ENCODE measurements around the gene KIAA0232.
"Not testable (repeated sequence)": the region's sequence is repeated elsewhere in the genome, so short reads cannot be mapped to it uniquely, and the experiment has no call there.

KIAA0232 gene

DNA sequence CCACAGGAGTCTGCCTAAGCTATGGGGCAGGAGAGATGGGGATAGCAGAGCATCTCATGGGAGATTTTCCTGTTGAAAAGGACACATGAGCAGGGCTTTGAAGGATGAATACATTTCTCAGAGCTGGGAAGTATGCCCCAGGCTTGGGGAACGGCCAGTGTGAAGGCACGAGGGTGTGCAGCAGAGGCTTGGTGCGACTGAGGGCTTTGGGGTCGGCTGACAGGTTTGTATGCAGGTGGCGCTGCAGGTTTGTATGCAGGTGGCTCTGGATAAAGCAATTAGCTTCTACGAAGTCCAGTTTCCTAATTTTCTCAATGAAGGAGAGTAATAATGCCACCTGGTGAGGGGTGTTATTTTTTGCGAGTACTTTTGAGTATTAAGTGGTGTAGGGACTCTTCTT, 6.8 kb upstream of the KIAA0232 start:
- DNase-seq (ENCODE audit: low read depth in 1 of 2, low spot score in 1 of 2) = no peak

DNA sequence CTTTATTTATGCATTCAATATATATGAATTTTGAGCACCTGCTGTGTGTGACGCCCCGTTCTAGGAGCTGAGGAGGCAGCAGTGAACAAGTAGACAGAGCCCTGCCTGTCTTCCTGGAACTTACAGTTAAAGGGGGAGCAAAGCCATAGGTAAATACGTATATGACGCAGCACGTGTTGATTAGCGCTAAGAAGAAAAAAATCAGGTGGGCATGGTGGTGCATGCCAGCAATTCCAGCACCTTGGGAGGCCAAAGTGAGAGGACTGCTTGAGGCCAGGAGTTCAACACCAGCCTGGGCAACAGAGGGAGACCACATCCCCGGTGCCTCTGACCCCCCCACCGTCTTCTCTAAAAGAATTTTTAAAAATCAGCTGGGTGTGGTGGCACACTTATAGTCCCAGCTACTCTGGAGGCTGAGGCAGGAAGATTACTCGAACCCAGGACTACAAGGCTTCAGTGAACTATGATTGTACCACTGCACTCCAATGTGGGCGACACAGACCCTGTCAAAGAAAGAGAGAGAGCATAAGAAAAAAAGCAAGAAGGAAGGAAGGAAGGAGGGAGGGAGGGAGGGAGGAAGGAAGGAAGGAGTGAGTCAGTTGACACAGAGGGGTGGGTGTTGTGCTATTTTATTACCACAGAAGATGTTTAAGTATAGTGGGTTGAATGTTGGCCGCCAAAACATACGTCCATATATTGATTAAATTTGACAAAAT, 5.4 kb upstream of the KIAA0232 start:
- DNase-seq (ENCODE audit: low read depth in 1 of 2, low spot score in 1 of 2) = no peak

DNA sequence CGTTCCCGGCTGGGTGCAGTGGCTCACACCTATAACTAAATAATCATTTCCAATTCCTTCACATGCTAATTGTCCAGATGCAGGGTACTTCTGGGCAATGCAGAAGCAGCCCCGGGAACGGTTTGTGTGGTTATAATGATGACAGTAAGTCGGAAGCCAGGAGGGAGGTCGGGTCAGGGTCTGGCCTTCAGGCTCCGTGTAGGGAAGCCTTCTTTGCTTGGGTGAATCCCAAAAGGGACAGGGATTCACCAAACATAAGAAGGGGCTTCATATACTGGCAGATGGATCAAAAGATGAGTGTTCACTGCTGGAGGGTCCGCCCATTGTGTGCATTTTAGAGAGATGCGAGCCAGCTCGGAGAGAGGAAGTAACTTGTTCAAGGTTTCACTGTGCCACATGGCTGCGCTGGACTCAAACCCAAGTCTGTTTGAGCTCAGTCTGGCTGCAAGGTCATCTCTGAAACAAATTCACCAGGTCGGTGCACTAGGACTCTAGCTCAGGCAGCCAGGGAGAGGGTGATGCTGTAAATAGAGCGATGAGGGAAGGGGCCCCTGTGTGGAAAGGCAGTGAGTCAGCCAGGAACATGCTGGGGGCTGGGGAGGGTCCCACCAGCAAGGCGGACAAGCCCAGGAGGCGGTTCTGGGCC, 4.8 kb upstream of the KIAA0232 start:
- no peak for DNase-seq (ENCODE audit: low read depth in 1 of 2, low spot score in 1 of 2)

- no peak for DNase-seq (ENCODE audit: low read depth in 1 of 2, low spot score in 1 of 2)
Observed at GRCh38 chr4:6778435-6778834, 4.1 kb upstream of the KIAA0232 start.

- DNase-seq (ENCODE audit: low read depth in 1 of 2, low spot score in 1 of 2) = no peak
Observed at GRCh38 chr4:6779667-6780565, 2.6 kb upstream of the KIAA0232 start.

GRCh38 chr4:6781113-6781512, 1.4 kb upstream of the KIAA0232 start:
- DNase-seq (ENCODE audit: low read depth in 1 of 2, low spot score in 1 of 2) = no peak

GRCh38 chr4:6781561-6781960, 966 bp upstream of the KIAA0232 start:
- no peak for DNase-seq (ENCODE audit: low read depth in 1 of 2, low spot score in 1 of 2)

- no peak for DNase-seq (ENCODE audit: low read depth in 1 of 2, low spot score in 1 of 2)
Observed at GRCh38 chr4:6782846-6783110, 251 bp downstream of the KIAA0232 start.

GRCh38 chr4:6783111-6783981, 819 bp downstream of the KIAA0232 start:
- peak; percentile 76 to 82 for DNase-seq (ENCODE audit: low read depth in 1 of 2, low spot score in 1 of 2)

DNA sequence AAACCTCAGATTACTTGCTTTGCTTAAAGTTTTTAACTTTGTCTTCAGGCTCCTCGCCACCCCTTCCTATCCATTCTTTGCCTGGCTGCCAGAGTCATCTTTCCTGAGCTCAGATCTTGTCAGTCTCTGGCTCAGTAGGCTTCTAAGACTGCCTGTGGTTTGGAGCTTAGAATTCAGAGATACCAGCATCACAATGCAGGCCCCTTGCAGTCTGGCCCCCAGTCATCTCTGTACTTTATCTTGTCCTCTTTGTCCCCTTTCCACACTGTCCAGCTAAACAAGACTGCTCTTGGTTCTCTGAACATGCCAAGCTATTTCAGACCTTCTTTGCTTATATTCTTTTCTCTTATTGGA, 3.0 kb downstream of the KIAA0232 start:
- DNase-seq (ENCODE audit: low read depth in 1 of 2, low spot score in 1 of 2) = no peak

GRCh38 chr4:6788123-6788522, 5.6 kb downstream of the KIAA0232 start:
- no peak for DNase-seq (ENCODE audit: low read depth in 1 of 2, low spot score in 1 of 2)

DNA sequence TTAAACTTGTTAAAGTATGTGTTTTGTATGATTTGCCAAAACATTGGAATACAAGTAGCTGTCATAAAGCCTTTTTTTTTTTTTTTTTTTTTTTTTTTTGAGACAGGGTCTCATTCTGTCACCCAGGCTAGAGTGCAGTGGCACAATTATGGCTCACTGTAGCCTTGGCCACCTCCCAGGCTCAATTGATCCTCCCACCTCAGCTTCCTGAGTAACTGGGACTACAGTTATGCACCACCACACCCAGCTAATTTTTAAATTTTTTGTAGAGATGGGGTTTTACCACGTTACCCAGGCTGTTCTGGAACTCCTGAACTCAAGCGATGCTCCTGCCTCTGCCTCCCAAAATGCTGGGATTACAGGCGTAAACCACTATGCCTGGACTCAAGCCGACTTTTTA, 8.7 kb downstream of the KIAA0232 start:
- not testable (repeated sequence) for DNase-seq (ENCODE audit: low read depth in 1 of 2, low spot score in 1 of 2)

GRCh38 chr4:6791796-6792195, 9.3 kb downstream of the KIAA0232 start:
- DNase-seq (ENCODE audit: low read depth in 1 of 2, low spot score in 1 of 2) = not testable (repeated sequence)

DNA sequence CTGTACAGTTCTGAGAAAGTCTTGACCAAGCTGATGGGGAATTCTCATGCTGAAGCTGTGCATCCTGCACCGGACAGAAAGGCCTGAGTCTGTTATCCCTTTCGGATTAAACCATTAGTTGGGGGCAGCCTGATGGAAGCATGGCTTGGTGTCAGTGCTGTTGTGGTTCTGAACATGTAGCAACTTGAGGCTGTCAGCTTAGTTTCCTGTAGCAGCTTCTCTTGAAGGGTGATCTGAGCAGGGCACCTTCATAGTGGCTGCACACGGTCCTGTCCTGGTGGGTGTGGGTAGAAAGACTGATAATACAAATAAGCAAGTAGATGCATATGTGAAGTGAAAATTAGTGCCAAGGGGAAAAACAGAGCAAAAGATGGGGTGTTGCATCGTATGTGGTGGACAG, 11.7 kb downstream of the KIAA0232 start:
- no peak for DNase-seq (ENCODE audit: low read depth in 1 of 2, low spot score in 1 of 2)

DNA sequence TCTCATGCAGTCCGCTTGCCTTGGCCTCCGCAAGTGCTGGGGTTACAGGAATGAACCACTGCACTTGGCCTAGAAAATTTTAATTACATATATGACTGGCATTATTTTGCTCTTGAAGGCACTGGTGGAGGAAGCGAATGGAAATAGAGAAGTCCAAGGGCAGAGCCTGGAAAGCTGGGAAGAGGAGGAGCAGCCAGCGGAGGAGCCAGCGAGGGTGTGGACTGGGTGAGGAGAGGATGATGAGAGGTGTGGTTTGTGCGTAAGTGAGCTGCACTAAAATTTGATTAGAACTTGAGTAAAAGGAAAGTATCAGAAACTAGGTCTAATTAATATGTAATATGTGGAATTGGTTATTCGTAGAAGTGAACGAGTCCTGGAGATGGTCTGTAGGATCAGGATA, 13.3 kb downstream of the KIAA0232 start:
- DNase-seq (ENCODE audit: low read depth in 1 of 2, low spot score in 1 of 2) = no peak

GRCh38 chr4:6797368-6797767, 14.8 kb downstream of the KIAA0232 start:
- DNase-seq (ENCODE audit: low read depth in 1 of 2, low spot score in 1 of 2) = not testable (repeated sequence)

DNA sequence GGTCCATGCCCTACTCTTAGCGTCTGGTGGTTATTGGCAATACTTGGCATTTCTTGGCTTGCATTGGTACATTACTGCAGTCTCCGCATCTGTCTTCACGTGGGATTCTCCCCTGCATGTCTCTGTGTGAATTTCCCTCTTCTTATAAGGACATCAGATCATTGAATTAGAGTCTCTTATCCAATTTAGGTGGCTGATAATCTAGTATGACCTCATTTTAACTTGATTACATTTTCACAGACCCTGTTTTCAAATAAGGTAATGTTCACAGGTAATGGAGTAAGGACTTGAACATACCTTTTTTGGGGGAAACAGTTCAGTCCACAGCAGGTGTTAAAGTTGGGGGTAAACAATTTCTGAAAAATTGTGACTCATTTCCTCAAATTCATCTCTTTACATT, 16.6 kb downstream of the KIAA0232 start:
- DNase-seq (ENCODE audit: low read depth in 1 of 2, low spot score in 1 of 2) = no peak

DNA sequence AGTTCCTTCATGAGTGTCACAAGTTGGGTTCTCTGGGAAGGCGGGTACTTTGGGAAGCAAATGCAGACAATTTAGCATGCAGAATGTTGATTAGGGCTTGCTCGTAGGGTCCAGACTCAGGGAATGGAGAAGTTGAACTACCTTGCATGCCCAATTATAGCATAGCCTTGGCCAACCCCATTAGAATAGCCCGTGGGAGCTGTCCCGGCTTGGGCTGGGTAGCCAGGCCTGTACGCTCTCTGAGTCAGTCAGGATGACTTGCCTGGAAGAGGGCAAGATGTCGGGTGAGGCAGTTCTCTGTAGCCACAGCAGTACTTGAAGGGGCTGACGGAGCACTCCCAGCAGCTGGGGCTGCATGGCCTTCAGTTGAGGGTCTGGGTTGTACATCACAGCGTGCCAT, 19.5 kb downstream of the KIAA0232 start:
- DNase-seq (ENCODE audit: low read depth in 1 of 2, low spot score in 1 of 2) = no peak

DNA sequence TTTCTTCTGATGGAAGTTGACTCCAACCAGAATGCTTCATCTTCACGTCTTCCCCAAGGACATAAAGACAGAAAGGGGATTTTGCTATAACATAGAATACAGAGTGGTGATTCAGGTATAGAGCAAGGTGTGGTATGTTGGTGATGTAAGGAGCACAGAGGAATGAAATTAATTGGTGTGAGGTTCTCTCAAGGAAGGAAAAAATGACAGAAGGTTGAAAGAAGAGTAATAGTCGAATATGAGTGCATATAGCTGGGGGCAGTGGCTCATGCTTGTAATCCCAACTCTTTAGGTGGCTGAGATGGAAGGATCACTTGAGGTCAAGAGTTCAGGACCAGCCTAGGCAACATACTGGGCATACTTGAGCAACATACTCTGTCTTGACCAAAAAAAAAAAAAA, 20.1 kb downstream of the KIAA0232 start:
- DNase-seq (ENCODE audit: low read depth in 1 of 2, low spot score in 1 of 2) = no peak

DNA sequence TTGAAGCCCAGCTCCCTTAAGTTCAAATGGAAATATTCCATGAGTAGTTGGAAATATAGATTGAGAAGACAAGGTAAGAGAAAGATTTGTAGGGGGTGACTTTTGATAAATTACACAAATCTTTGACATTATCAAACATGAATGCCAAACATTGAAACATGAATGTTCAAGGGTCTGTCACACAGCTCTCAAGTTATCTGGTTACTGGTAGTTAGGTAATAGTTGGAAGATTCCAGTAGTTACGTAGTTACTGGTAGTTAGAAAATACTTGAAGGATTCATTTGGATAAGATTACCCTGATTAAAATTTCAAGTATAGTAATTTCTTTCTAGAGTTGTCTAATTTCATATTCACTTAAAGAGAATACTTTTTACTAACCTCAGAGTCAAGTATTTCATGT, 20.7 kb downstream of the KIAA0232 start:
- DNase-seq (ENCODE audit: low read depth in 1 of 2, low spot score in 1 of 2) = no peak

- no peak for DNase-seq (ENCODE audit: low read depth in 1 of 2, low spot score in 1 of 2)
Observed at GRCh38 chr4:6804082-6804752, 21.7 kb downstream of the KIAA0232 start.

Measured in activated T-helper 1 cell treated with anti-CD3 and anti-CD28 coated beads, Interleukin-2, amount 50 U/mL, for 16 hours (primary cell).